Activated naive CD4-positive, alpha-beta T cell treated with anti-CD3 and anti-CD28 coated beads for 36 hours (primary cell): Measurements from ENCODE around the gene KREMEN2. TPM values are rescaled to one million over a fixed set of nuclear protein-coding genes. Genes with fewer than 3 reads are reported as not detected.

Experiments
- CTCF ChIA-PET: fragments of 350-600 bp; sonication (Branson Sonifier 250); formaldehyde crosslinking; loops from one replicate; lab custom pipeline; 2021; ENCODE audit warnings: antibody characterized with exemption; lab: Charles Lee
- DNase-seq: peaks from one replicate; pipeline ENCODE4 v3.0.0-alpha.2; 2020
- H3K27ac Mint-ChIP-seq: one replicate; pipeline ENCODE4 v1.8.0; 2021; ENCODE audit warnings: mild to moderate bottlenecking, mixed read lengths
- H3K27me3 Mint-ChIP-seq: one replicate; pipeline ENCODE4 v1.8.0; 2021; ENCODE audit warnings: low read depth, mixed read lengths
- H3K36me3 Mint-ChIP-seq: one replicate; pipeline ENCODE4 v1.8.0; 2021; ENCODE audit warnings: low read depth, mixed read lengths
- H3K4me1 Mint-ChIP-seq: one replicate; pipeline ENCODE4 v1.8.0; 2021; ENCODE audit warnings: low read depth, mixed read lengths
- H3K4me3 Mint-ChIP-seq: one replicate; pipeline ENCODE4 v1.8.0; 2021; ENCODE audit warnings: mild to moderate bottlenecking, moderate library complexity, mixed read lengths
- H3K9me3 Mint-ChIP-seq: one replicate; pipeline ENCODE4 v1.8.0; 2021; ENCODE audit warnings: mixed read lengths
- intact Hi-C: fragments of 100-400 bp; cut with micrococcal nuclease; formaldehyde crosslinking; loops from one replicate; pipeline ENCODE4 v1.15.1; 2023
- total RNA-seq, 2 experiments: library from RNA; stranded (reverse); gene quantifications; one replicate each; pipeline ENCODE4 v1.2.3, GENCODE V29; 2021

The KREMEN2 gene
- total RNA-seq, 2 experiments from 2014 or later, result not detected

DNA sequence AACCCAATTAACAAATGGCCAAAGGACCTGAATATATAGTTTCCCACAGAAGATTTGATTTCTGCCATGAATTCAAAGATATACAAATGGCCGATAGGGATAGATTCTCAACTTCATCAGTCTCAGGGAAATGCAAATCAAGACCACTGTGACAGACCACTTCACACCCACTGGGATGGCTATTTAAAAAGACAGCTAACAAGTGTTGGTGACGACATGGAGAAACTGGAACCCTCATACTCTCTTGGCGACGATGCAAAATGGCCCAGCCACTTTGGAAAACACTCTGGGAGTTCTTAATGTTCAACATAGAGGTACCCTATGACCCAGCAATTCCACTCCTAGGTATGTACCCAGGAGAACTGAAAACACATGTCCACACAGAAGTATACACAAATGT, 17.4 kb upstream of the KREMEN2 start:
- Mint-ChIP-seq H3K27me3 (no peaks in the 10 kb centered on the region), H3K9me3 (no peaks in the 10 kb centered on the region), H3K4me1 (peaks cover 1% of the 10 kb centered on the region), H3K36me3 (peaks cover 10% of the 10 kb centered on the region), H3K27ac (no peak overlapping the region), H3K4me3 (no peak overlapping the region)
- intact Hi-C loops, result no loop called here
- DNase-seq, result no peak
- CTCF ChIA-PET, result interaction anchor here (1.0 kb wide), 1 partner anchor 13 kb away, joined by 6 read pairs; no protein-coding TSS in a partner anchor

DNA sequence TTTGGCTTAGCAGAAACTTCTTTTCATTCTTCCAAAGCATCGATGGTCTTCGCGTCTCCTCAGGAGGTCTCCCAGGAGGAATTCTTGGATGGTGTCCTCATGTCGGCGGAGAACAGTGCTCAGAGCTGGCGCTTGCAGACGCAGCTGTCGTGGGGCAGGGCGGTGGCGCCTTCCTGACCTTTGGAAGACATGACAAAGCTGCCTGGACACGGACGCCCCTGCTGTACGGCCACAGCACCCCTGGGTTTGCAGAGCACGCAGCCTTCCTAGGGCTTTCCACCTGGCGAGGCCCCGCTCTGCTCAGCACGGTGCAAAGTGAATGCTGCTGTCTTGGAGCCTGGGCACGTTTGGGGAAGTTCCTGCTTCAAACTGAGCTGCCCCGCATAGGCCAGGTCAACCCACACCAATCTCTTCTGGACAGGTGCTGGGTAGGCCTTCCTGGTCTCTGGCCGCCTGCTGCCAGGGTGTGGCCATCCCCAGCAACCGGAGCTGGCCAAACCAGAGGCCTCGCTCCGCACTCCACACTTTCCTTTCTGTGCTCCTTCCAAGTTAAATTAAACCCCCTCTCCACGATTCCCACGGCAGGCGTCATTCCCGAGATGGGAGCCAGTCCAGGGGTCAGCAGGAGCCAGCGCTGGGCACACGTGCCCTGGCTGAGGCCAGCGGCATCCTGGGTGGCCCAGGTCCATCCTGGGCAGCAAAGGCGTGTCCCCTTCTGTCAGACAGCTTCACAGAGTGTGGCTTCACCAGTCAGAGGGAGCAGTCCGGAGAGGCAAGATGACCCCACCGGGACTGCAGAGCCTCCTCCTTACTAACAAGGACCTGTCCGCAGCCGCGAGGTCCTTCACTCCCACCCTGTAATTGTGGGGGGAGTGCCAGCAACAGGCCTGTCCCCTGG, 15.0 kb upstream of the KREMEN2 start:
- CTCF ChIA-PET, result no interaction called here
- intact Hi-C loops, result no loop called here
- no peak for DNase-seq
- Mint-ChIP-seq H3K27me3 (no peaks in the 10 kb centered on the region), H3K4me1 (peaks cover 1% of the 10 kb centered on the region), H3K27ac (no peak overlapping the region), H3K4me3 (no peak overlapping the region), H3K9me3 (no peaks in the 10 kb centered on the region), H3K36me3 (peaks cover 3% of the 10 kb centered on the region)

DNA sequence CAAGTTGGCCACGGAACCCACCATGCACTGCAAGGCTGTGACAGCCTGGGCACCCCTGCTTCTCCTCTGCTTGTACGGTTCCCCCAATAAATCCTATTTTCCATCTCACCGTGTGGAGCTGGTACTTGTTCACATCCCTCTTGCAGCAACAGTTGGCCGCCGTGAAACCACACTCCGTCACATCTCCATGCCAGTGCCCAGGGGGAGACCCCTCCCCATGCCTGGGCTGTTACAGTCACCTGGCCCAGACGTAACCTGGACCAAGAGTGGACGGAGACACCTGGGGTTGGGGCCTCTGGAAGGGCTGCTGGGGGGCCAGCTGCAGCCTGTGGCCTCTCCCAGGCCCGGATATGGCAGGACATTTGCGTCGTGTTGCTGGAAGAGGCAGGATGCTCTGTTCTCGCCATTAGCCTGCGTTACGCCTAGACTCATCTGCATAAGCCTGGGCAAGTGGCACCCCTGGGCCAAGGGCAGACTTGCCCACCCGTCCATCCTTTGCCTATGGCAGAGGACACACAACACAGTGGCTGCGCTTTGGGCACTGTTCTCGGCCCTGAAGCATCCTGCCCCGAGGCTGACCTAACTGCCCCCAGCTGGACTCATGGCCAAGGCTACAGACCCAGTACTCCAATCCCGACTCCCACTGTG, 14.2 kb upstream of the KREMEN2 start:
- CTCF ChIA-PET, result interaction anchor here (0.6 kb wide), 1 partner anchor 84 kb away, joined by 7 read pairs; no protein-coding TSS in a partner anchor
- no peaks in the 10 kb centered on the region for H3K9me3 Mint-ChIP-seq
- DNase-seq, result no peak
- no peaks in the 10 kb centered on the region for H3K27me3 Mint-ChIP-seq
- peaks cover 1% of the 10 kb centered on the region for H3K4me1 Mint-ChIP-seq
- no peak overlapping the region for H3K4me3 Mint-ChIP-seq
- H3K36me3 Mint-ChIP-seq, result peaks cover 3% of the 10 kb centered on the region
- intact Hi-C loops, result no loop called here
- no peak overlapping the region for H3K27ac Mint-ChIP-seq

DNA sequence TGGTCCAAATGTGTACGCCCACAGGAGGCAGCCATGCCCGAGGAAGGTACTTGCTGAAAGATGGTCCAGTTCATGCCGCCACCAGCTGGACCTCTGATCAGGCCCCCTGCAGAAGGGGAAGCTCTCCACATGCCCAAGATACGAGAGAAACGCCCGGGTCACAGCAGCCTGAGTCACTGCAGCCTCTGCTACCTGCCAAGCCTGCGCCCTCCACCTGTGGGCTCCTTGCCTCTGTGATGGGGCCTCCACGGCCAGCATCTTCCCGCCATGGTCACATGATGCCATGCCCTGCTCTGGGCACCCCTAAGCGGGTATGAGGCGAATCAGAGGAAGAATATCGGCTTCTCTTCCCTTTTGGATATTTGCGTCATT, 13.7 kb upstream of the KREMEN2 start:
- intact Hi-C loops, result no loop called here
- H3K4me1 Mint-ChIP-seq, result peaks cover 1% of the 10 kb centered on the region
- CTCF ChIA-PET, result no interaction called here

DNA sequence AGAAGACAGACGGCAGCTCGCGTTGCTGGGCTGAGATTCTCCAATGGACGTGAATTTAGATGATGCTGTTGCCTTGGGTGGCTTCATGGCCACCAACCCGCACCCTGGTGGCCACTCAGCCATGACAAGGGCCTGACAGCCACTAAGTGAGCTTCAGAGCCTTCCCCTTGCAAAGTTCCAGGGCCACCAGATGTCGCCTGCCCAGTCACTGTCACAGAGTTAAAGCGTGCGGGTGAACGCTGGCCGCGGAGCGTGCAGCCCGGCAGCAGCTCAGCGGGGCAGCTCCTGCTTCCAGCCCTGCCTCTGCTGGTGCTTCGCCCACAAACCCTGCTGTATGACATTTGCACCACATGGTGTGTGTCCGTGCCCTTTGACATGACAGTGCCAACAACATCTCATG, 13.3 kb upstream of the KREMEN2 start:
- no peaks in the 10 kb centered on the region for H3K27me3 Mint-ChIP-seq
- no peaks in the 10 kb centered on the region for H3K9me3 Mint-ChIP-seq
- peaks cover 1% of the 10 kb centered on the region for H3K4me1 Mint-ChIP-seq
- no peak overlapping the region for H3K4me3 Mint-ChIP-seq
- peaks cover 3% of the 10 kb centered on the region for H3K36me3 Mint-ChIP-seq
- intact Hi-C loops, result no loop called here
- no peak overlapping the region for H3K27ac Mint-ChIP-seq
- CTCF ChIA-PET, result no interaction called here
- no peak for DNase-seq

More for the DNA sequence above, 13.7 kb upstream of the KREMEN2 start:
- H3K4me3 Mint-ChIP-seq, result no peak overlapping the region
- DNase-seq, result no peak
- no peaks in the 10 kb centered on the region for H3K27me3 Mint-ChIP-seq
- H3K36me3 Mint-ChIP-seq, result peaks cover 3% of the 10 kb centered on the region
- H3K9me3 Mint-ChIP-seq, result no peaks in the 10 kb centered on the region
- H3K27ac Mint-ChIP-seq, result no peak overlapping the region

DNA sequence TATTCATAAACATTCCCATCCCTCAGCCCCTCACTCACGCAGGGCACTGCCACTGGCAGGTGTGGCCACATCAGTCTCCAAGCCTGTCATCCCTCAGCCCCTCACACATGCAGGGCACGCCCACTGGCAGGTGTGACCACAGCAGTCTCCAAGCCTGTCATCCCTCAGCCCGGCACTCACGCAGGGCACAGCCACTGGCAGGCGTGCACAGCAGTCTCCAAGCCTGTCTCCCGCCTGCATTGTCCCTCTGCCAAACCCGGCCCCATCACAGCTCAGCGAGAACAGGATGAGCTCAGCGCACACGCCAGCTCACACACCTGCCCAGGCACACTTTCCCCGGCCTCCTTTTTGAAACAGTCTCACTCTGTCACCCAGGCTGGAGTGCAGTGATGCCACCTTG, 11.4 kb upstream of the KREMEN2 start:
- Mint-ChIP-seq H3K9me3 (no peaks in the 10 kb centered on the region), H3K4me1 (peaks cover 6% of the 10 kb centered on the region), H3K27me3 (peaks cover 6% of the 10 kb centered on the region), H3K27ac (no peak overlapping the region), H3K4me3 (no peak overlapping the region), H3K36me3 (peaks cover 3% of the 10 kb centered on the region)
- CTCF ChIA-PET, result interaction anchor here (0.5 to 0.6 kb wide), 2 partner anchors 31 to 32 kb away, joined by 3 read pairs; no protein-coding TSS in a partner anchor
- DNase-seq, result no peak
- intact Hi-C loops, result no loop called here

DNA sequence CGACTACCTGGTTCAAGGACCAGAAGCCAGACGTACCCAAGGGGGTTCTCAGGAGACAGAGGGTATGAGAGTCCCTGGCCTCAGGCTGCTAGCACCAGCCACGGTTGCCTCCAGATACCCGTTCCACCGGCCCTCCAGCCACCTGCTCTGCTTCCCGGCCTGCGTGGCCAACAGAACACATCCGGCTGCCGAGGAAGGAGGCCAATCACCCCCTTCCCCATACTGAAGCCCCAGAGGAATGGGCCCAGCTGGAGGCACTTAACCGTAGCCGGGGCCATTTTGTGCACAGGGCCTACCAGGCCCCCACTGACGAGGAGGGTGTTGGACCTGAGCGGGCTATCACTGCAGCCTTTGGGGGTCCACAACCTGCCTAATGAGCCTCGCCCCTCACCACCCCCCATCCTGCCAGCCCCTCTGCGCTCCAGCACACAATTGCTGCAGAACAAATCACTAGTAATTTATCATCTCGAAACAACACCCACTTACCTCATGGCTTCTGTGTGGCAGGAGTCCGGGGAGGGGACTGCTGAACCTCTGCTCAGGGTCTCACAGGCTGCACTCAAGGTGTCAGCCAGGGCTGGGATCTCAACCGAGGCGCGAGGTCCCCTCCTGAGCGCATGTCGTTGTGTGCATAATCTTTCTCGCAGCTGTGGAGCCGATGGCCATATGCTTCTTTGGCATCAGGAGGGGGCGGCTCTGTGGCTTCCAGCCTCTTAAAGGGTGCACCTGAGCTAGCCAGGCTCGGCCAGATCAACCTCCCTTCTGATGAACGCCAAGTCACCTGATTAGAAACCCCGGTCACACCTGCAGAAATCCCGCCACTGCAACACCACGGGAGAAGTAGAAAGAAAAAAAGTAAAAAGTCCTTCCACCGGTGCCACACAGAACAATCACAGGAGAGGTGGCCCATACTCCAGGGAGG, 10.1 kb upstream of the KREMEN2 start:
- peaks cover 6% of the 10 kb centered on the region for H3K27me3 Mint-ChIP-seq
- DNase-seq, result no peak
- H3K4me3 Mint-ChIP-seq, result no peak overlapping the region
- H3K4me1 Mint-ChIP-seq, result peaks cover 4% of the 10 kb centered on the region
- intact Hi-C loops, result no loop called here
- H3K27ac Mint-ChIP-seq, result no peak overlapping the region
- no peaks in the 10 kb centered on the region for H3K9me3 Mint-ChIP-seq
- CTCF ChIA-PET, result no interaction called here
- peaks cover 3% of the 10 kb centered on the region for H3K36me3 Mint-ChIP-seq

DNA sequence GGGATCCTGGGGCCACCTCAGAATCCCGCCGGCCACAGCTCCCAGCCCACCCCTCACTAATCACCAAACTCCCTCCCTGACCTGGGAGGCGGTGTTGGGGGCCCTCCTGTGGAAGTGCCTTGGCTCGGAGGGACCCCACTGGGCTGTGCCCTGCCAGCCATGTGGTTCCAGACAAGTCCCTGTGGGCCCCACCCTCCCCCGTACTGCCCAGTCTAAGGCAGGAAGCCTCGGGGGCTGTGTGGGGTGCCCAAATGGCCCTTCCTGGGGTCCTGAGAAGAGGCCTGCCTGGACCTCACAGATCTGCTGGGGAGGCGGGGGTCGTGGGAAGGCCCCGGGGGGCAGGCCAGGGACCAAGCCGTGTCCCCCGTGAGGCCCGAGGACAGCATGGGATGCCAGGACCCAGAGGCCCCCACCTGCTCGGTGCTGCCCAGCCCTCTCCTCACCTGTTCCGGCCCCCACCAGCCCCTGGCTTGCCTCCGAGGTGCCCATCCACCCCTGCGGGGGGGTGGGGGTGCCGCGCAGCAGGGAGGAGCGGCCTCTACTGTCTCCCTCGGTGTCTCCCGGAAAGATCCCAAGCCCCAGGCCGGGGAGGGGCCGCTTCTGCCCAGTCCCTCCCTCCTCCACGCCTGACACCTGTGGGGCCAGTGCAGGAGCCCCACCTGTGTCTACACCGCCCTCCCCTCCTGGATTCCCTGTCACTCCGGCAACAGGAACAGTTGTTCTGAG, 9.3 kb upstream of the KREMEN2 start:
- intact Hi-C loops, result no loop called here
- H3K27me3 Mint-ChIP-seq, result peaks cover 6% of the 10 kb centered on the region
- no peak overlapping the region for H3K27ac Mint-ChIP-seq
- H3K4me3 Mint-ChIP-seq, result no peak overlapping the region
- H3K4me1 Mint-ChIP-seq, result peaks cover 4% of the 10 kb centered on the region
- no peaks in the 10 kb centered on the region for H3K9me3 Mint-ChIP-seq
- DNase-seq, result no peak
- CTCF ChIA-PET, result no interaction called here
- no peaks in the 10 kb centered on the region for H3K36me3 Mint-ChIP-seq

DNA sequence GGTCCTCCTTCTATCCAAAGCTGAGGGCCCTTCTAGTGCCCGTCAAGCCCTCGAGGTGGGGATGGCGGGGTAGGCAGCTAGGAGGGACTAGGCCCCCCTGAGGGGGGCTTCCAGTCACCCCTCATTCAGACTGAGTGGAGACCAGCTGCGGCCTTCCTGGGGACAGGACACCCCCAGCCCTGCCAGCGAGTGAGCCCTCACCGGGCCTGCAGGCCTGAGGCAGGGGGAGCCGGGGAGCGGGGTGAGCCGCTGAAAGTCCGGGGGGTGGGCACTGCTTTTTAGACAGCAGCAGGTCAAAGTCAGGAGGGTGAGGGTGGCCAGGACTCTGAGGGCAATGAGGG, 8.7 kb upstream of the KREMEN2 start:
- Mint-ChIP-seq H3K4me3 (no peak overlapping the region), H3K9me3 (no peaks in the 10 kb centered on the region), H3K4me1 (peaks cover 4% of the 10 kb centered on the region), H3K36me3 (no peaks in the 10 kb centered on the region), H3K27ac (no peak overlapping the region), H3K27me3 (peaks cover 6% of the 10 kb centered on the region)
- intact Hi-C loops, result no loop called here
- CTCF ChIA-PET, result no interaction called here
- no peak for DNase-seq

DNA sequence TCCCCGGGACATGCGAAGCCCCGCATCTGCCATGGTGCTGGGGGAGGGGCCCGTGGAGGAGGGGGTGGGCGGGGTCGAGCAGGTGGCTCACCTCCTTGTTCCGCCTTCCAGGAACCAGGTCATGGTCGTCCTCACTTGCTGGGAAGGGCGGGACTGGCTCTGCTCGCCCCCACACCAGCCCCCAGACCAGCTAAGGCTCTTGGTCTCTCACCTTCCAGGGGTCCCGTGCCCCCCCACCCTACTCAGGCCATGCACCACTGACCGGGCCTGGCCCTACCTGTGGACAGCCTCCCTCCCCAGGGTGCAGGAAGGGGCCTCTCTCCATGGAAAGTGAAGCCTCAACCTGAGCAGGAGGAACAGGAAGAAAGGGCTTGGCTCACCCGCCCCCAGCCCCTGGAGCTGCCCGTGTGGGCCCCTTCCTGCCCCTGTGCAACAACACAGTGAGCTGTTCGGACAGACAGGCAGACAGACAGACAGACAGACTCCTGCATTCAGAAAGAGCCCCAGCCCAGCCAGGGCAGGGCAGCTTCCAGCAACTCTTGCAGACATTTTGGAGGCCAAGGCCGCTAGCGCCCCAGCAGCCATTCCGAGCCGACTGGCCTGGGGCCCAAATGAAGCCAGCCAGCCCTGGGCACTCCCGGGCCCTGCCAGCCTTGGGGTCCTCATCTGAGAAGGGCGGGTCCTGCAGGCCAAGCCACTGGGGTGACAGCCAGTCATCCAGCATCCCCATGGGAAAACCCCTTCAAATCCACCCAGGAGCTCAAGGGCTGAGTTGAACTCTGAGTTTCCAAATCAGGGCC, 8.1 kb upstream of the KREMEN2 start:
- H3K9me3 Mint-ChIP-seq, result no peaks in the 10 kb centered on the region
- no peak for DNase-seq
- CTCF ChIA-PET, result interaction anchor here (0.6 kb wide), 1 partner anchor 212 kb away, joined by 3 read pairs; no protein-coding TSS in a partner anchor
- no peak overlapping the region for H3K4me3 Mint-ChIP-seq
- H3K27me3 Mint-ChIP-seq, result peaks cover 6% of the 10 kb centered on the region
- H3K4me1 Mint-ChIP-seq, result peaks cover 4% of the 10 kb centered on the region
- no peak overlapping the region for H3K27ac Mint-ChIP-seq
- no peaks in the 10 kb centered on the region for H3K36me3 Mint-ChIP-seq
- intact Hi-C loops, result no loop called here

DNA sequence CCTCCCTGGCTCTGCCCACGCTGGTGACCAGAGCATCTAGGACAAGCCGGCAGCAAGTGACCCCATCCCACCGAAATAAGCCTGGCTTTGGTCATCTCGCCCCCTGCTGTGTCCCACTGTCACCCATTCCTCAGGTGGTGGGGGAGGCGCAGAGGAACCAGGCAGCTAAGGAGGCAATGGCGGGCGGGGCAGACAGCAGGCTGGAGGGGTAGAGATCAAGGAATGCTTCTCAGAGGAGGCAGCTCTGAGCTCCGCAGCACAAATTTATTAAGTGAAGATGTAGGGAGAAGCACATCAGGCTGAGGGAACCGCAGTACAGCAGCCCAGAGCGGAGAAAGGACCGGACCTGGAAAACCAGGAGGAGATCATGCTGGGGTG, 7.5 kb upstream of the KREMEN2 start:
- intact Hi-C loops, result no loop called here
- Mint-ChIP-seq H3K27me3 (peaks cover 6% of the 10 kb centered on the region), H3K9me3 (no peaks in the 10 kb centered on the region), H3K4me1 (peaks cover 4% of the 10 kb centered on the region), H3K27ac (no peak overlapping the region), H3K4me3 (no peak overlapping the region), H3K36me3 (no peaks in the 10 kb centered on the region)
- CTCF ChIA-PET, result interaction anchor here (0.6 kb wide), 1 partner anchor 211 kb away, joined by 3 read pairs; no protein-coding TSS in a partner anchor
- DNase-seq, result no peak
